HAP-1 (cell line): Measurements from ENCODE around the gene LRGUK.

Experiments used
- DNase-seq, 2 experiments: peaks; one replicate each; pipeline ENCODE4 v3.0.0-alpha.2; 2016 to 2020; ENCODE audit warnings: low spot score in 2 of 2
- H3K27me3 ChIP-seq: fragments of 250-450 bp; sonication (Bioruptor Pico); 2 replicates; pipeline ENCODE4 v1.5.1; 2020; ENCODE audit warnings: low read depth, mild to moderate bottlenecking, moderate library complexity
- H3K36me3 ChIP-seq: fragments of 250-450 bp; sonication (Bioruptor Pico); replicated peaks from 2 replicates; pipeline ENCODE4 v1.5.1; 2020; ENCODE audit warnings: mild to moderate bottlenecking
- H3K4me1 ChIP-seq: fragments of 250-450 bp; sonication (Bioruptor Pico); 2 replicates; pipeline ENCODE4 v1.5.1; 2020; ENCODE audit warnings: mild to moderate bottlenecking
- H3K4me3 ChIP-seq: fragments of 250-450 bp; sonication (Bioruptor Pico); 2 replicates; pipeline ENCODE4 v1.5.1; 2020; ENCODE audit warnings: mild to moderate bottlenecking, moderate library complexity
- H3K9me3 ChIP-seq: fragments of 250-450 bp; sonication (Bioruptor Pico); 2 replicates; pipeline ENCODE4 v1.5.1; 2020; ENCODE audit warnings: mild to moderate bottlenecking, moderate library complexity
- in situ Hi-C: fragments of 300-500 bp; cut with MboI; formaldehyde crosslinking; loops from 3 replicates; pipeline ENCODE4 v1.14.3; 2020; ENCODE audit warnings: low sequenced_read_pairs, inconsistent platforms, mixed read lengths

The LRGUK gene

DNA sequence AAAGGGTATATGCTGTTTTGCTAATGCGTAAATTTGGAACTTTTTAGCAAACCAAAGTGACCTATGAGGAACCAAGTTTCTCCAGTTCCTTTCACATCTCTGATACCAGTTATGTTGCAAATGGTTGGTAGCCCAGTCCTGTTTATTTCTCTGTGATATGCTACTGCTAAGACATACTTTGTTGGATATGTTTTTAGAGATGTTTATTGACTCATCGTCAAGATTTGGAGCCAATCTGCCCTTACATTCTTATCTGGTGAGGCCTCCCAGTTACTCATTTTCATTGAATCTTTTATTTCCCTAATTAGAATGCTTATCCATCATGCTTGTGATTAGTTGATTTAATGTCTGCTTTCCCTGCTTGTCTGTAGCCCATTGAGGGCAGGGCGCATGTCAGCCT lies 58.9 kb downstream of the LRGUK start:
- H3K27me3 ChIP-seq, result no peaks in the 10 kb centered on the region
- no peak overlapping the region for H3K4me3 ChIP-seq
- no peak for DNase-seq
- H3K36me3 ChIP-seq, result no peaks in the 10 kb centered on the region
- H3K4me1 ChIP-seq, result no peaks in the 10 kb centered on the region
- no peaks in the 10 kb centered on the region for H3K9me3 ChIP-seq
- in situ Hi-C loops, result no loop called here

DNA sequence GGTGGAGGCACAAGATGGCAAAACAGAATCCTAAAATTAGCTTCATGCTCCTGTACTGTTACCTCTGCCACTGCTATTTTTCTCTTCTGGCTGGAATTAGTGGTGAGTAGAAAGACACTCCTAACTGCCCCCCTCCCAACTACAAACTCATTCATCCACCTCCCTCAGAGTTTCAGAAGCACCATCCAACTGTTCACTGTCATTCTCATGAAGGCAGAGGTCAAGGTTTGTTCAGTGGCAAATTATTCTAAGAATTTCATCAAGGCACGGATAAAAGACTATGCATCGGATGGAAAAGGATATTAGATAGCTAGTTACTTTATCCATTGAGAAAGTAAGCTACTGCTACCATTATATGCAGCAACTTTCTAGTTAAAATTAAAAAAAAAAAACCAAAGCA lies 59.7 kb downstream of the LRGUK start:
- Histone ChIP-seq H3K27me3 (no peaks in the 10 kb centered on the region), H3K4me3 (no peak overlapping the region), H3K9me3 (no peaks in the 10 kb centered on the region), H3K36me3 (no peaks in the 10 kb centered on the region), H3K4me1 (no peaks in the 10 kb centered on the region)
- DNase-seq, result no peak
- in situ Hi-C loops, result no loop called here

DNA sequence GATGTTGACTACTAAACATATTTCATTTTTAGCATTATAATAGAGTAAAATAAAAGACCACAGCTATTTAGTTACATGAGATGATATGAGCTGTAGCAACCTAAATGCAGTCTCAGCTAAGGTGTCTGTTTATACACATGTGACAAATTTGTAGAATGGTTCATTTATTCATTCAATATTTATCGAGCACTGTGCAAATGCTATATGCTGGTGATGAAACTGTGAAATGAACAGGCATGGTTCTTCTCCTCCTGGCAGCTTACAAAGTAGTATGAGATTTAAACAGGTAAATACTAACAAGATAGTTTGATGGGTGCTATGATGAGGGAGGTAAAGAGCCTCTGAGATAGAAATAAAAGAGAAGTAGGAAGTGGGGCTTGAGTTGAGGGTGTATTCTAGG lies 60.8 kb downstream of the LRGUK start:
- no peak overlapping the region for H3K4me3 ChIP-seq
- in situ Hi-C loops, result no loop called here
- DNase-seq, result no peak
- H3K27me3 ChIP-seq, result no peaks in the 10 kb centered on the region
- H3K36me3 ChIP-seq, result no peaks in the 10 kb centered on the region
- H3K4me1 ChIP-seq, result no peaks in the 10 kb centered on the region
- H3K9me3 ChIP-seq, result no peaks in the 10 kb centered on the region

DNA sequence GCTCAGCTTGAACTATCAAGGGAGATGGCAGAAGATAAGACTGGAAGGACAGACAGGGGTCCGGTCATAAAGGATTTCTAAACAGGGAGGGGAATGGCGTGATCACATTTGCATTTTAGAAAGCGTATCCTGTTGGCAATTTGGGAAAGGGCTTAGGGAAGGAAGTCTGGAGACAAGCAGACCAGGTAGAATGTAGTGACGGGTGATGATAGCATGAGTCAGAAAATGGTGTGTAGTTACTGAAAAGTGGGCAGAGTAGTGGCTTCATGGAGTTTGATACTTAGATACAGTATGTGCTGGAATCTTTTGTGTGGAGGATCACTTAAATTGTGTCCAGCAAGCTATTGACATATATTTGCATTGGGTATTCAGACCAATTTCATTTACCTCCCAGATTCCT lies 61.2 kb downstream of the LRGUK start:
- DNase-seq, result no peak
- in situ Hi-C loops, result no loop called here

DNA sequence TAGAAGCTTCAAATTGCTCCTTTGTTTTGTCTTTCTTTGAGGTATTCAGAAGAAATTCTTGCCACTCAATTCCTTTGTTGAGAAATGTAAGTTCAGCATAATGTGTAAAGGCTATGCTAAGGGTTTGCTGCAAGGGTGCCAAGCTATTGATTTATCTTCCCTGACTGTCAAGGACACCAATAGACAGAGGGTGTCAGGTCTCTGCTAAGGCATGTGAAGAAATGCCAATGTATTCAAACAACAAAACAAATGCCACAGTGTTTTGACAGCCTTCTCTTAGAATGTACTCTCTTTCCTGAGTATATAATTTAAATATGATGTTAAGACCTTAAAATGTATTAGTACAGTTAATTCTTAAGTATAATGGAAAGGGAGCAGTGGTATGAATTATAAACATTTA lies 62.4 kb downstream of the LRGUK start:
- in situ Hi-C loops, result no loop called here
- Histone ChIP-seq H3K27me3 (no peaks in the 10 kb centered on the region), H3K36me3 (no peaks in the 10 kb centered on the region), H3K4me3 (no peak overlapping the region), H3K4me1 (no peaks in the 10 kb centered on the region), H3K9me3 (no peaks in the 10 kb centered on the region)
- DNase-seq, result no peak

More for the DNA sequence above, 61.2 kb downstream of the LRGUK start:
- Histone ChIP-seq H3K4me1 (no peaks in the 10 kb centered on the region), H3K4me3 (no peak overlapping the region), H3K9me3 (no peaks in the 10 kb centered on the region), H3K27me3 (no peaks in the 10 kb centered on the region), H3K36me3 (no peaks in the 10 kb centered on the region)

DNA sequence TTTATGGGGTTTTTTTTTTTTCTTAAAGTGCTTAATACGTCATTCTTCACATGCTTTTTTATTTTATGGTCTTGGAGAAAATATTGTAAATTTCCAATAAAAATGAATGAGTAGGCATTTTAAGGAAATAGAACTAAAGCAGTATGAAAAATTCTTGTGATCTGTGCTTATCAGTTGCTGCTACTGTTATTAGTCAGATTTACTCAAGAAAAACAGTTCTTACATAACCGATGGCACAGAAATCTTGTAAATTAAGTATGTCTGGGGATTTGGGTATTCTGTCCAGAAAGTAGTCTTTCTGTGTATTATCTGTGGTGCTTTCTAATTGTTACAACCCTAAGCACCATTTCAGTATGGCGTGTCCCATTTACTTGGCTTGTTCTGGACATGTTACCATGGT lies 64.7 kb downstream of the LRGUK start:
- Histone ChIP-seq H3K36me3 (no peaks in the 10 kb centered on the region), H3K4me3 (no peak overlapping the region), H3K4me1 (no peaks in the 10 kb centered on the region), H3K9me3 (no peaks in the 10 kb centered on the region), H3K27me3 (no peaks in the 10 kb centered on the region)
- no peak for DNase-seq
- in situ Hi-C loops, result no loop called here

DNA sequence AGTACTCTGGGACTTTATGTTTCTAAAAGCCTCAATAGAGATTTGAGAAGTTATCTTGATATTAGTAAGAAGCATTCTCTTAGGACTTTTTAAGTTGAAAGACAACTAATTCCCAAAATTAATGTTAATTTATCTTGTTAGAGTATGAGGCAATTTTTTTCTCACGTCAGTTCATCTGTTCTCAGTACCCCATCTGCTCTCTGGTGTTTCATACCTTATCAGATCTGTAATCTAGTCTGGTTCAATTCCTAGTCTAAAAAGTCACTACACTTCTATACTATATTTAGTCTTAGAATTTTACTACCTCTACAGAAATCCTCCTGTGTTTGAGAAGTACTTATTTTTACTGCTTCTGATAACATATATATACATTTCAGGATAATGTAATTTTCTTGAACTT lies 66.1 kb downstream of the LRGUK start:
- Histone ChIP-seq H3K27me3 (no peaks in the 10 kb centered on the region), H3K4me3 (no peak overlapping the region), H3K9me3 (no peaks in the 10 kb centered on the region), H3K4me1 (no peaks in the 10 kb centered on the region), H3K36me3 (no peaks in the 10 kb centered on the region)
- DNase-seq, result no peak
- in situ Hi-C loops, result no loop called here

DNA sequence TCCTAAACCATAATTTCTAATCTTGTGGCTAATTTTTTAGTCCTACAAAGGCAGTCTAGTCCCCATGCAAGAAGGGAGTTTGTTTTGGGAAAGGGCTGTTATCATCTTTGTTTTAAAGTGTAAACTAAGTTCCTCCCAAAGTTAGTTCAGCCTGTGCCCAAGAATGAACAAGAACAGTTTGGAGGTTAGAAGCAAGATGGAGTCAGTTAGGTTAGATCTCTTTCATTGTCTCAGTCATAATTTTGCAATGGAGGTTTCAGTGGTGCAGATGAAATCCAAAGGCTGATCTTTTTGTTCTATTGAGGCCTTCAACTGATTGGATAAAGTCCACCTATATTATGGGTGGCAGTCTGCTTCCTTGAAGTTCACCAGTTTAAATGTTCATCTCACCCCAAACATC lies 68.1 kb downstream of the LRGUK start:
- Histone ChIP-seq H3K9me3 (no peaks in the 10 kb centered on the region), H3K4me3 (no peak overlapping the region), H3K36me3 (no peaks in the 10 kb centered on the region), H3K27me3 (no peaks in the 10 kb centered on the region), H3K4me1 (no peaks in the 10 kb centered on the region)
- DNase-seq, result no peak
- in situ Hi-C loops, result no loop called here

DNA sequence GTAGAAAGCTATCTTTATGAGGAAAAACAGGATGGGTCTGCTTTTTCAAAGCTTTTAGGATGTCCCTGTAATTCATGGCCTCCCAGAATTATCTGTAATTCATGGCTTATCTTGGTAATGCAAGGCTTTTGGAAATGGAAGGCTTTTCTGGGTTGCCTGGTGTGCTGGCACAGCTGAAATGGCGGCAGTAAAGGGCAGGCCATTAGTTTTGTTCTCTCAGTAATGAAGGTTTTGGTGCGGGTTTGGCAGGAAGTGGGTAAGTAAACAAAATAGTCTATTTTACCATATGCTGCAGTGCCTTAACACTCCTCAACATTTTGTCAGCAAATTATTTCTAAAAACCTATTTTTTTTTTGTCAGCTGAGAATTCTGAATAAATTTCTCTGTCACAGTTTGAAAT lies 69.3 kb downstream of the LRGUK start:
- H3K27me3 ChIP-seq, result no peaks in the 10 kb centered on the region
- H3K9me3 ChIP-seq, result no peaks in the 10 kb centered on the region
- no peak for DNase-seq

DNA sequence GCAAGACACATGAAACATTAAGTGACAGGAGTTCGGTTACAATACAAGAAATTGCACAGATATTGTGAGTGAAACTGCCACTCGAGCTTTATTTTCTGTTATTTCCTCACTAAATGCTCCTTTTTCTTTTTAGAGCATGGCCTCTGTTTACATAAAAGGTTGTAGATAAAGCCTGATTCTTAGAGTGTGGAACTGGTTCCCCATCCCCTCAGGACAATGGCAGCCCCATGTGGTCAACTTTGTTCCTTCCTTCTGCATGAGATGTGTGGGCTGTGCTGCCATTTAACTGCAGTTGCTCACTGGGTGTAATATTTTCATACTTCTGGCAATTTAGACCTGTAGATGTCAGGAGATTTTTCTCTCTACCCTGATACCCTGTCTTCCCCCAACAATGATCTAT lies 70.2 kb downstream of the LRGUK start:
- DNase-seq, result no peak
- H3K4me3 ChIP-seq, result no peak overlapping the region
- H3K36me3 ChIP-seq, result no peaks in the 10 kb centered on the region
- no peaks in the 10 kb centered on the region for H3K4me1 ChIP-seq
- H3K9me3 ChIP-seq, result no peaks in the 10 kb centered on the region
- in situ Hi-C loops, result no loop called here
- no peaks in the 10 kb centered on the region for H3K27me3 ChIP-seq

More for the DNA sequence above, 69.3 kb downstream of the LRGUK start:
- in situ Hi-C loops, result no loop called here
- Histone ChIP-seq H3K4me3 (no peak overlapping the region), H3K36me3 (no peaks in the 10 kb centered on the region), H3K4me1 (no peaks in the 10 kb centered on the region)

DNA sequence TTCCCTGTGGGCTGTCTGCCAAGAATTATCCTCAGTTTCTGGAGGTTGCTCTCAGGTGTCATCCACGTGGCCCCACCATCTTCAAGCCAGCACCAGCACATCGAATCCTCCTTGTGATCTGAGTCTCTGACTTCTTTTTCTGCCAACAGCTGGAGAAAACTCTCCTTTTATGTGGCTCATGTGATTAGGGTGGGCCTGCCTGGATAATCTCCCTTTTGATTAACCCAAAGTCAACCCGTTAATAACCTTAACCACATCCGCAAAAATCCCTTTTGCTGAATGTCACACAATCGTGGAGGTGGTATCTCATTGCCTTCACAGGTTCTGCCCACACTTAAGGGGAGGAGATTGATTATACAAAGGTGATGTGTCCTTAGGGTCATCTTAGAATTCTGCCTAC lies 73.8 kb downstream of the LRGUK start:
- Histone ChIP-seq H3K36me3 (no peaks in the 10 kb centered on the region), H3K4me1 (no peaks in the 10 kb centered on the region), H3K4me3 (no peak overlapping the region), H3K27me3 (no peaks in the 10 kb centered on the region), H3K9me3 (no peaks in the 10 kb centered on the region)
- in situ Hi-C loops, result no loop called here
- DNase-seq, result no peak

DNA sequence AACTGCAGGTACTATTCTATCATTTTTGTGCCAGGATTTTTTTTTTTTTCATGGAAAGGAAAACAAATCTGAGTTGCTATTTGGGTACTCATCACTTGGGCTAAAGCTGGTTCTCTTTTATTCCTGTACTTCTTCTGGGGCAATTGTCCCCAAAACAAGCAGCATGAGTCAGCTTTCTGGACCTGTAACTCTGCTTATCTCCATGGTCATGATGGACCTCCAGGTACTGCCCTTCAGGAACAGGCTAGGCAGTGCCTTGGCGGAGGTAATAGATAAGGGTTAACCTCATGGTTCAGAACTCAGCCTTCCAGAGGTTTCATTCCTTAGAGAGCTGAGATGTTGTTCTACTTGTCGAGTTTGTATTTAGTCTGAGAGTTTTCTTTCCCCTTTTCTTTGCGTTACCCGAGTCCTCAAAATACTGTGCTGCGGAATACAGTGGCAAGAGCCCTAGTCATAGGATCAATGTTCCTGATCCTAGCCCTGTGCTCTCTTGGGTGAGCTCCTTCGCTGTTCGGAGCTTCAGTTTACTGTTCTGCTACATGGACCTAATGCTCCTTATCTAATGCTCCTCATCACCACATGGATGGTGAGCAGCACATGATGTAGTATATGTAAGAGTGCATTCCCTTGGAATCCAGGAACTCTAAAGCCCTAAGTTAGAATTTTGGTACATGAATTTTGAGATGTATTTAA lies 74.6 kb downstream of the LRGUK start:
- H3K4me3 ChIP-seq, result no peak overlapping the region
- no peaks in the 10 kb centered on the region for H3K27me3 ChIP-seq
- H3K4me1 ChIP-seq, result no peaks in the 10 kb centered on the region
- in situ Hi-C loops, result no loop called here
- no peaks in the 10 kb centered on the region for H3K9me3 ChIP-seq
- no peaks in the 10 kb centered on the region for H3K36me3 ChIP-seq
- DNase-seq, result no peak

DNA sequence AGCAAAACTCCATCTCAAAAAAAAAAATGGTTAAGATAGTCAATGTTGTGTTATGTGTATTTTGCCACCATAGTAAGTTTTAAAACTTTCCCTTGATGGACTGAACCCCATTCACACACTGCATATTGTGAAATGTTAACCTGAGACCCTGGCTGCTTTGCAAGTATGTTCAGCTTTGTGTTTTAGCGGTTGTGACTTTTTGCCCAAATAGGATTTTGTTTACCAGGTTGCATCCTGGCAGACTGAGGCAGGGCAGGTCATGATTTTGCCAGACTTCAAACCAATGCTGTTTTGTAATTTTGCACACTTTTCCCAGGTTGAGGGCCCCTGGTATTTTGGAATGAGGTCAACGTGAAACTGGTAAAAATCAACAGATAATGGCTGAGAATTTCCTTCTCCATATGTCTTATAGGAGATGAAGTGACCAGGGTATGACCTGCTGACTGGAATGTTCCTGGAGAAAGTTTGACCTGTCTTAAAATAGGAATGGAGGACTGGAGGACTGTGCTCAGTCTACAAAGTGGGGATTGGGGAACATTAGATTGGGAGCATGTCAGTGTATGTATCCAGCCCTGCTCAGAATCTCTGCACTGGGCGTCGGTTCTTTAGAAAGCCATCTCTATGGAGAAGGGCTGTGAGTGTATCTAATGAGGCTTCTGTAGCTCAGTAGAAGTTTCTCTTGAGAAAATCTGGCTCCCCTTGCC lies 76.2 kb downstream of the LRGUK start:
- no peaks in the 10 kb centered on the region for H3K9me3 ChIP-seq
- no peaks in the 10 kb centered on the region for H3K27me3 ChIP-seq
- H3K4me3 ChIP-seq, result no peak overlapping the region
- no peaks in the 10 kb centered on the region for H3K4me1 ChIP-seq
- DNase-seq, result no peak
- in situ Hi-C loops, result no loop called here
- H3K36me3 ChIP-seq, result no peaks in the 10 kb centered on the region

DNA sequence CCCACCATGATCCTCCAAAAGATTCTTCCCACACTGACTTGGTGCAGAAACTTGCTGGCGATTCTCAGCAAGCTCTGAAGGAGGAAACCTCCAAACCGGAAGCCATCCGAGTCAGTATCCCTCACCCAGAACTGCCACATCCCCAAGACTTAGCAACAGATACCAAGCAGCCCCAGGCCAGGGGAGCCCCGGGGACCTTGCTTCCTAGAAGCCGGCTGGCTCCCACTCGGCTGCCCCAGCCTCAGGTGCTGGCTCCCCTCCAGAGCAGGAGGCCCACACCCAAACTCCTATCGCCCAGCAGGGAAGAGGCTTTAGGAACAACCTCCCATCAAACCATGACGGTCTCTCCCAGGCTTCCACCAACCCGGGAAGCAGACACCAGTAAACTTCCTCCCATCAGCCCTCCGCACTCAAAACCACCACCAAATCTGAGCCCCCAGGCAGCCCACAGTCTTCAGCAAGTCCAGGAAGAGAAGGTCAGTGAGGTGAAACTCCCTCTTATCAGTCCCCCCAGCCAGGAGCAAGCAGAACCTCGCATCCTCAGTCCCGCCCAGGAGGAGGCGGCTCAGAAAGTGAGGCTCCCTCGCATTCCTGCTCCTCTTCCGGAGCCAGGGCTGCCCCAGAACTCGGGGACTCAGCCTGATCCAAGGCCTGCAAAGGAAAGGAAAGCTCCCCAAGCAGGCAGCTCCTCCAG lies 82.3 kb downstream of the LRGUK start:
- no peak for DNase-seq
- in situ Hi-C loops, result no loop called here
- Histone ChIP-seq H3K9me3 (no peaks in the 10 kb centered on the region), H3K4me3 (no peak overlapping the region), H3K36me3 (no peaks in the 10 kb centered on the region), H3K27me3 (no peaks in the 10 kb centered on the region), H3K4me1 (no peaks in the 10 kb centered on the region)
